Chondrocyte (in vitro differentiated cells): ENCODE measurements around the gene GNAI2. TPM values are rescaled to one million over a fixed set of nuclear protein-coding genes. Genes with fewer than 3 reads are reported as not detected.

Source experiments
- DNase-seq: peaks from one replicate; pipeline ENCODE4 v3.0.0; 2021; ENCODE audit warnings: mixed read lengths, low spot score
- H3K27ac Mint-ChIP-seq: one replicate; pipeline ENCODE4 v1.8.0; 2021; ENCODE audit warnings: mild to moderate bottlenecking, moderate library complexity, mixed read lengths; ENCODE audit not compliant: unreplicated experiment
- H3K27me3 Mint-ChIP-seq: 2 replicates; pipeline ENCODE4 v1.8.0; 2021; ENCODE audit warnings: low read depth, mixed read lengths
- H3K36me3 Mint-ChIP-seq: 2 replicates; pipeline ENCODE4 v1.8.0; 2021; ENCODE audit warnings: low read depth, mixed read lengths
- H3K4me1 Mint-ChIP-seq: 2 replicates; pipeline ENCODE4 v1.8.0; 2021; ENCODE audit warnings: low read depth, mild to moderate bottlenecking, mixed read lengths
- H3K4me3 Mint-ChIP-seq: one replicate; pipeline ENCODE4 v1.8.0; 2021; ENCODE audit warnings: mild to moderate bottlenecking, moderate library complexity, mixed read lengths; ENCODE audit not compliant: unreplicated experiment
- H3K9me3 Mint-ChIP-seq: 2 replicates; pipeline ENCODE4 v1.8.0; 2021; ENCODE audit warnings: low read depth, mixed read lengths
- total RNA-seq: library from RNA; stranded (reverse); gene quantifications from 3 replicates; pipeline ENCODE4 v1.2.1, GENCODE V29; 2021
- TF ChIP-seq, protein P1 (sequence below): fragments of 200-600 bp; sonication (generic); IDR thresholded peaks from 2 replicates; pipeline ENCODE4 v1.5.0; 2021; ENCODE audit warnings: antibody characterized with exemption, mild to moderate bottlenecking, moderate library complexity

Gene GNAI2
- total RNA-seq, 1 donor from 2014 or later = 444 TPM

GRCh38 chr3:50230794-50231125, 5.2 kb upstream of the GNAI2 start:
- H3K4me3 Mint-ChIP-seq = no peak overlapping the region
- TF ChIP-seq, protein P1, sequence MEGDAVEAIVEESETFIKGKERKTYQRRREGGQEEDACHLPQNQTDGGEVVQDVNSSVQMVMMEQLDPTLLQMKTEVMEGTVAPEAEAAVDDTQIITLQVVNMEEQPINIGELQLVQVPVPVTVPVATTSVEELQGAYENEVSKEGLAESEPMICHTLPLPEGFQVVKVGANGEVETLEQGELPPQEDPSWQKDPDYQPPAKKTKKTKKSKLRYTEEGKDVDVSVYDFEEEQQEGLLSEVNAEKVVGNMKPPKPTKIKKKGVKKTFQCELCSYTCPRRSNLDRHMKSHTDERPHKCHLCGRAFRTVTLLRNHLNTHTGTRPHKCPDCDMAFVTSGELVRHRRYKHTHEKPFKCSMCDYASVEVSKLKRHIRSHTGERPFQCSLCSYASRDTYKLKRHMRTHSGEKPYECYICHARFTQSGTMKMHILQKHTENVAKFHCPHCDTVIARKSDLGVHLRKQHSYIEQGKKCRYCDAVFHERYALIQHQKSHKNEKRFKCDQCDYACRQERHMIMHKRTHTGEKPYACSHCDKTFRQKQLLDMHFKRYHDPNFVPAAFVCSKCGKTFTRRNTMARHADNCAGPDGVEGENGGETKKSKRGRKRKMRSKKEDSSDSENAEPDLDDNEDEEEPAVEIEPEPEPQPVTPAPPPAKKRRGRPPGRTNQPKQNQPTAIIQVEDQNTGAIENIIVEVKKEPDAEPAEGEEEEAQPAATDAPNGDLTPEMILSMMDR = no peak
- no peak for DNase-seq
- no peaks in the 10 kb centered on the region for H3K27me3 Mint-ChIP-seq
- H3K27ac Mint-ChIP-seq = no peak overlapping the region
- no peaks in the 10 kb centered on the region for H3K36me3 Mint-ChIP-seq
- peaks cover 27% of the 10 kb centered on the region for H3K4me1 Mint-ChIP-seq
- no peaks in the 10 kb centered on the region for H3K9me3 Mint-ChIP-seq

- Mint-ChIP-seq H3K4me1 (peaks cover 21% of the 10 kb centered on the region), H3K27me3 (no peaks in the 10 kb centered on the region), H3K4me3 (no peak overlapping the region), H3K9me3 (no peaks in the 10 kb centered on the region), H3K27ac (no peak overlapping the region), H3K36me3 (peaks cover 2% of the 10 kb centered on the region)
- no peak for DNase-seq
- TF ChIP-seq, protein P1 = no peak
These were observed 4.4 kb upstream of the GNAI2 start for GRCh38 chr3:50231581-50231980.

DNA sequence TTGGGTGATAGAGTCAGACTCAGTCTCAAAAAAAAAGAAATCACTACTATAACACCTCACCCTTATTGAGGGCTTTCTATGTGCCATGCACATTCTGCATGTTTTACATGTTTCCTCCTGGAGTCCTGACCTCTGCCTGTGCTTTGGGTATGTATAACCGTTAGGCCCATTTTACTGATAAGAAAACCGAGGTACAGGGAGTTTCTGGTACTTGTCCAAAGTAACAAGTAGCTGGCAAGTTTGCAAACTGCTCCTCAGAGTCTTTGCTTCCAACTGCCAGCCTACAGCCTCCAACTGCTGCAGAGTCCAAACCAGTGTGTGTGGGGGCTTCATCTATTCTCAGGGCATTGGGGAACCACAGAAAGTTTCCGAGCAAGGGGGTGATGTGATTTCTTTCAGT, 3.7 kb upstream of the GNAI2 start:
- H3K4me3 Mint-ChIP-seq = no peak overlapping the region
- TF ChIP-seq, protein P1 = no peak
- no peaks in the 10 kb centered on the region for H3K9me3 Mint-ChIP-seq
- peaks cover 2% of the 10 kb centered on the region for H3K36me3 Mint-ChIP-seq
- H3K4me1 Mint-ChIP-seq = peaks cover 16% of the 10 kb centered on the region
- no peak for DNase-seq
- H3K27ac Mint-ChIP-seq = no peak overlapping the region
- H3K27me3 Mint-ChIP-seq = no peaks in the 10 kb centered on the region

- H3K4me1 Mint-ChIP-seq = peaks cover 12% of the 10 kb centered on the region
- H3K4me3 Mint-ChIP-seq = no peak overlapping the region
- H3K9me3 Mint-ChIP-seq = no peaks in the 10 kb centered on the region
- DNase-seq = no peak
- TF ChIP-seq, protein P1 = no peak
- H3K27ac Mint-ChIP-seq = peak overlapping the region; percentile 22
- no peaks in the 10 kb centered on the region for H3K27me3 Mint-ChIP-seq
- peaks cover 2% of the 10 kb centered on the region for H3K36me3 Mint-ChIP-seq
These were observed 2.8 kb upstream of the GNAI2 start for GRCh38 chr3:50233176-50233575.

- Mint-ChIP-seq H3K4me3 (peak overlapping the region; percentile 98), H3K27me3 (no peaks in the 10 kb centered on the region), H3K4me1 (peaks cover 34% of the 10 kb centered on the region), H3K36me3 (peaks cover 4% of the 10 kb centered on the region), H3K9me3 (no peaks in the 10 kb centered on the region), H3K27ac (peak overlapping the region; percentile 95)
- TF ChIP-seq, protein P1 = no peak
- no peak for DNase-seq
These were observed 604 bp downstream of the GNAI2 start for GRCh38 chr3:50236484-50237132.
